ENCODE measurements around the gene NOS1AP. TPM values are rescaled to one million over a fixed set of nuclear protein-coding genes. Genes with fewer than 3 reads are reported as not detected.

The NOS1AP gene
- total RNA-seq, 1 experiment from 2014 or later = 5.3 TPM

GRCh38 chr1:162179121-162179520 lies 109.6 kb downstream of the NOS1AP start:
- ChIA-PET POLR2A (no interaction called here), CTCF (no interaction called here), RAD21 (ENCODE audit: low non-redundant PET in 1 of 2, low total read pairs in 2 of 2, uncharacterized antibody in 2 of 2, unreplicated experiment in 2 of 2) (no interaction called here)
- no peaks in the 10 kb centered on the region for H3K9me3 ChIP-seq (ENCODE audit: control insufficient read depth in 1 of 2, insufficient read depth in 1 of 2, low read depth in 1 of 2, low read length in 2 of 2)
- TF ChIP-seq POLR2A (IDR thresholded peaks at IDR 0.05; ENCODE audit: borderline replicate concordance, extremely low read depth, insufficient read depth, insufficient read length) = no peak
- TF ChIP-seq ZNF274 (IDR thresholded peaks at IDR 0.05; ENCODE audit: low read depth, low read length) = no peak
- no peak for TF ChIP-seq EGR1 (IDR thresholded peaks at IDR 0.05; ENCODE audit: low read depth)
- no peak for TF ChIP-seq REST (IDR thresholded peaks at IDR 0.05; ENCODE audit: low read depth)
- TF ChIP-seq, protein P1, sequence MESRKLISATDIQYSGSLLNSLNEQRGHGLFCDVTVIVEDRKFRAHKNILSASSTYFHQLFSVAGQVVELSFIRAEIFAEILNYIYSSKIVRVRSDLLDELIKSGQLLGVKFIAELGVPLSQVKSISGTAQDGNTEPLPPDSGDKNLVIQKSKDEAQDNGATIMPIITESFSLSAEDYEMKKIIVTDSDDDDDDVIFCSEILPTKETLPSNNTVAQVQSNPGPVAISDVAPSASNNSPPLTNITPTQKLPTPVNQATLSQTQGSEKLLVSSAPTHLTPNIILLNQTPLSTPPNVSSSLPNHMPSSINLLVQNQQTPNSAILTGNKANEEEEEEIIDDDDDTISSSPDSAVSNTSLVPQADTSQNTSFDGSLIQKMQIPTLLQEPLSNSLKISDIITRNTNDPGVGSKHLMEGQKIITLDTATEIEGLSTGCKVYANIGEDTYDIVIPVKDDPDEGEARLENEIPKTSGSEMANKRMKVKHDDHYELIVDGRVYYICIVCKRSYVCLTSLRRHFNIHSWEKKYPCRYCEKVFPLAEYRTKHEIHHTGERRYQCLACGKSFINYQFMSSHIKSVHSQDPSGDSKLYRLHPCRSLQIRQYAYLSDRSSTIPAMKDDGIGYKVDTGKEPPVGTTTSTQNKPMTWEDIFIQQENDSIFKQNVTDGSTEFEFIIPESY (IDR thresholded peaks at IDR 0.05; ENCODE audit: extremely low read depth, insufficient replicate concordance, low read length) = no peak
- no peak for TF ChIP-seq JUND (IDR thresholded peaks at IDR 0.05)
- TF ChIP-seq SP1 (IDR thresholded peaks at IDR 0.05; ENCODE audit: low read depth) = no peak
- no peak for TF ChIP-seq SRF (IDR thresholded peaks at IDR 0.05; ENCODE audit: low read depth)
- TF ChIP-seq EZH2 (IDR thresholded peaks at IDR 0.05) = no peak
- no peak for TF ChIP-seq EZH2phosphoT487 (IDR thresholded peaks at IDR 0.05; ENCODE audit: borderline replicate concordance)
- TF ChIP-seq, protein P2, sequence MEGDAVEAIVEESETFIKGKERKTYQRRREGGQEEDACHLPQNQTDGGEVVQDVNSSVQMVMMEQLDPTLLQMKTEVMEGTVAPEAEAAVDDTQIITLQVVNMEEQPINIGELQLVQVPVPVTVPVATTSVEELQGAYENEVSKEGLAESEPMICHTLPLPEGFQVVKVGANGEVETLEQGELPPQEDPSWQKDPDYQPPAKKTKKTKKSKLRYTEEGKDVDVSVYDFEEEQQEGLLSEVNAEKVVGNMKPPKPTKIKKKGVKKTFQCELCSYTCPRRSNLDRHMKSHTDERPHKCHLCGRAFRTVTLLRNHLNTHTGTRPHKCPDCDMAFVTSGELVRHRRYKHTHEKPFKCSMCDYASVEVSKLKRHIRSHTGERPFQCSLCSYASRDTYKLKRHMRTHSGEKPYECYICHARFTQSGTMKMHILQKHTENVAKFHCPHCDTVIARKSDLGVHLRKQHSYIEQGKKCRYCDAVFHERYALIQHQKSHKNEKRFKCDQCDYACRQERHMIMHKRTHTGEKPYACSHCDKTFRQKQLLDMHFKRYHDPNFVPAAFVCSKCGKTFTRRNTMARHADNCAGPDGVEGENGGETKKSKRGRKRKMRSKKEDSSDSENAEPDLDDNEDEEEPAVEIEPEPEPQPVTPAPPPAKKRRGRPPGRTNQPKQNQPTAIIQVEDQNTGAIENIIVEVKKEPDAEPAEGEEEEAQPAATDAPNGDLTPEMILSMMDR (IDR thresholded peaks at IDR 0.05 in 2 of 3, conservative IDR thresholded peaks at IDR 0.05 in 1 of 3; ENCODE audit: borderline replicate concordance in 1 of 3, insufficient read depth in 1 of 3, low read depth in 2 of 3, low read length in 2 of 3) = no peak
- no peak for TF ChIP-seq YY1 (IDR thresholded peaks at IDR 0.05; ENCODE audit: extremely low read depth, insufficient replicate concordance, low read depth, low read length)
- TF ChIP-seq CBX3 (IDR thresholded peaks at IDR 0.05; ENCODE audit: low read depth) = no peak
- DNase-seq (ENCODE audit: low read depth, low spot score) = no peak
- H3K9me2 ChIP-seq (ENCODE audit: insufficient read depth) = no peaks in the 10 kb centered on the region
- no peaks in the 10 kb centered on the region for H4K20me1 ChIP-seq (ENCODE audit: insufficient read depth)
- no peaks in the 10 kb centered on the region for H3K79me2 ChIP-seq (ENCODE audit: insufficient read depth, low read length)
- H3K36me3 ChIP-seq (ENCODE audit: control insufficient read depth in 1 of 2, insufficient read depth in 2 of 2, low read length in 2 of 2) = no peaks in the 10 kb centered on the region
- BruUV-seq (replicated peaks) = no TSS peak
- intact Hi-C loops (cut with micrococcal nuclease) = no loop called here
- H3K27me3 ChIP-seq (ENCODE audit: insufficient read depth, low read length) = no peaks in the 10 kb centered on the region
- H3K4me3 ChIP-seq (replicated peaks in 1 of 2; ENCODE audit: low read depth in 1 of 2, low read length in 2 of 2) = no peak overlapping the region
- no peak overlapping the region for H3K9ac ChIP-seq (ENCODE audit: low read length)
- H2AFZ ChIP-seq (ENCODE audit: low read depth, low read length, poor library complexity, severe bottlenecking) = no peak overlapping the region
- no peak for ATAC-seq
- peaks cover 0 to 8% of the 10 kb centered on the region in 2 experiments; a peak in 3 of 4 replicates for H3K4me1 ChIP-seq (ENCODE audit: control insufficient read depth in 1 of 2, insufficient read depth in 2 of 2, low read length in 2 of 2)
- no peak overlapping the region for H3K4me2 ChIP-seq (ENCODE audit: low read length)
- H3K27ac ChIP-seq (ENCODE audit: low read depth, low read length) = no peak overlapping the region
